ENCODE measurements around the gene RYR1.

GRCh38 chr19:38420935-38421334 lies 12.6 kb upstream of the RYR1 start:
- TF ChIP-seq CTCF (IDR thresholded peaks at IDR 0.05; ENCODE audit: borderline replicate concordance, extremely low read depth, low read length, poor library complexity, severe bottlenecking): no peak
- TF ChIP-seq EZH2 (IDR thresholded peaks at IDR 0.05; ENCODE audit: borderline replicate concordance, low read depth, low read length, severe bottlenecking): no peak

Measured in DND-41 (cell line).